Measurements from ENCODE around the gene BLMH. TPM values are rescaled to one million over a fixed set of nuclear protein-coding genes. Genes with fewer than 3 reads are reported as not detected.

Gene BLMH
- total RNA-seq, 1 experiment from 2014 or later: 33.7 TPM

- no peak for TF ChIP-seq CTCF (IDR thresholded peaks at IDR 0.05; ENCODE audit: unreplicated experiment)
- H3K4me3 Mint-ChIP-seq (ENCODE audit: low read depth, unreplicated experiment): no peak overlapping the region
- intact Hi-C loops (cut with micrococcal nuclease; ENCODE audit: unreplicated experiment): no loop called here
- no peak overlapping the region for H3K27ac Mint-ChIP-seq (ENCODE audit: unreplicated experiment)
- no TSS peak for BruUV-seq (replicated peaks)
- CTCF ChIA-PET: interaction anchor here (0.6 kb wide), 1 partner anchor 37 kb away, joined by 5 read pairs; no protein-coding TSS in a partner anchor
- H3K36me3 Mint-ChIP-seq (ENCODE audit: insufficient read depth, unreplicated experiment): peaks cover 8% of the 10 kb centered on the region
- DNase-seq: no peak
- no peaks in the 10 kb centered on the region for H3K4me1 Mint-ChIP-seq (ENCODE audit: low read depth, unreplicated experiment)
- no peaks in the 10 kb centered on the region for H3K9me3 Mint-ChIP-seq (ENCODE audit: low read depth, unreplicated experiment)
- no peaks in the 10 kb centered on the region for H3K27me3 Mint-ChIP-seq (ENCODE audit: unreplicated experiment)
These were observed 45.3 kb downstream of the BLMH start for GRCh38 chr17:30246460-30246859.

DNA sequence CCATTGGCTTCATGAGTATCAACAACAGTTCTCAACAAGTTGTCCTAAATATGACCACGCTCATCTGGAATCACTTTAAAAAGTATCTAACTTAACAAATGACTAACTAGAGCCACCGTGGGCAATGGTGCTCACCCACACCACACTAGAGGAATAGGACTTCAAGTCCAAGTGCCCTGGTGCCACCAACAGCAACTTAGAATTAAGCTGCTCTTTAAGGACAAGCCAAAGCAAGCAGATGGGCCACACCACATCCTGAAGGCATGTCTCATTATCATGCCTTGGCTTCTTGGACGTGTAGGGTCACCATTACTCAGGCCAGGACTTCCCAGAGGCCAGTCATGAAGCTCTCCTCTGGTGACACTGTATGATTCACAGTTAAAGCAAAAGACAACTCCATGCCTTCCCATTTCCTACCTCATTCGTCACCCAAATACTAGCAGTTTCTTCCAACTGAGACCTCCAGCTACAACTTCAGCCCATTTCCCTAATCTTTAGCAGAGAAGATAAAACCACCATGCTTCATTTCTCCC is 46.8 kb downstream of the BLMH start:
- peaks cover 8% of the 10 kb centered on the region for H3K36me3 Mint-ChIP-seq (ENCODE audit: insufficient read depth, unreplicated experiment)
- no peaks in the 10 kb centered on the region for H3K9me3 Mint-ChIP-seq (ENCODE audit: low read depth, unreplicated experiment)
- DNase-seq: no peak
- H3K27ac Mint-ChIP-seq (ENCODE audit: unreplicated experiment): no peak overlapping the region
- TF ChIP-seq CTCF (IDR thresholded peaks at IDR 0.05; ENCODE audit: unreplicated experiment): no peak
- BruUV-seq (replicated peaks): no TSS peak
- no peaks in the 10 kb centered on the region for H3K4me1 Mint-ChIP-seq (ENCODE audit: low read depth, unreplicated experiment)
- no peaks in the 10 kb centered on the region for H3K27me3 Mint-ChIP-seq (ENCODE audit: unreplicated experiment)
- CTCF ChIA-PET: no interaction called here
- no peak overlapping the region for H3K4me3 Mint-ChIP-seq (ENCODE audit: low read depth, unreplicated experiment)
- intact Hi-C loops (cut with micrococcal nuclease; ENCODE audit: unreplicated experiment): no loop called here

DNA sequence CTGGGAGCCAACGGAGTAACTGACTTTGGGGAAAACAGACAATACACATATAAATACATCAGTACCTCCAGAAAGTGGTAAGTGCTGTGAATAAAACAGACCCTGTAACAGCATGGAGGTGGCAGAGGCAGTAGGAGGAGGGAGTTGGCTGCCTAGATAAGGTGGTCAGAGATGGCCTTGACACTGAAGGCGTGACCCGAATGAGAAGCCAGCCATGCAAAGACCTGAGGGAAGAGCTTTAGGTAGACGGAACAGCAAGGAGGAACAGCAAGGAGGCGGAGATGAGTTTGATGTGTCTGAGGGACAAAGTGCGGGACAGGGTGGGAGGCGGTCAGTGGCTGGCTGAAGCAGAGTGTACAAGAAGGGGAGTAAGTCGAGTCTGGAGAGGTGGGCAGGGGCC is 48.2 kb downstream of the BLMH start:
- CTCF ChIA-PET: no interaction called here
- peaks cover 8% of the 10 kb centered on the region for H3K27me3 Mint-ChIP-seq (ENCODE audit: unreplicated experiment)
- BruUV-seq (replicated peaks): no TSS peak
- H3K4me3 Mint-ChIP-seq (ENCODE audit: low read depth, unreplicated experiment): no peak overlapping the region
- H3K9me3 Mint-ChIP-seq (ENCODE audit: low read depth, unreplicated experiment): no peaks in the 10 kb centered on the region
- H3K27ac Mint-ChIP-seq (ENCODE audit: unreplicated experiment): no peak overlapping the region
- H3K4me1 Mint-ChIP-seq (ENCODE audit: low read depth, unreplicated experiment): no peaks in the 10 kb centered on the region
- H3K36me3 Mint-ChIP-seq (ENCODE audit: insufficient read depth, unreplicated experiment): peaks cover 8% of the 10 kb centered on the region
- no peak for TF ChIP-seq CTCF (IDR thresholded peaks at IDR 0.05; ENCODE audit: unreplicated experiment)
- intact Hi-C loops (cut with micrococcal nuclease; ENCODE audit: unreplicated experiment): no loop called here
- DNase-seq: no peak

DNA sequence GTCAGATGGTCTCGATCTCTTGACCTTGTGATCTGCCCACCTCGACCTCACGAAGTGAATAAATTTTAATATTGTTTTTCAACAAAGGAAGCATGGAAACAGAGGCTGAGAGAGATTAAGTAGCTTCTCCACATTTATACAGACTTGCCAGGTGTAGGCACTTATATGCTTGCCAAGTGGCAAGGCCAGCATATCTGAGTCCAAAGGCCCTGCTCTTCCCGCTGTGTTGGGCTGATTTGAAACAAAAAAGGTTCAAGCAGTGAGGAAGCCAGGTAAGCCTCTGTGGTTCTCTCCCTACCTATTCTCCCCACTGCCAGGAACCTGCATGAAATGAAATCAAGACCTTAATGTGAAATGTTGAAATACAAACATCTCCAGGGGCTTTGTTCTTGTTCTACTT is 48.7 kb downstream of the BLMH start:
- intact Hi-C loops (cut with micrococcal nuclease; ENCODE audit: unreplicated experiment): no loop called here
- no peak overlapping the region for H3K27ac Mint-ChIP-seq (ENCODE audit: unreplicated experiment)
- no peaks in the 10 kb centered on the region for H3K4me1 Mint-ChIP-seq (ENCODE audit: low read depth, unreplicated experiment)
- no peak for TF ChIP-seq CTCF (IDR thresholded peaks at IDR 0.05; ENCODE audit: unreplicated experiment)
- BruUV-seq (replicated peaks): no TSS peak
- no peaks in the 10 kb centered on the region for H3K9me3 Mint-ChIP-seq (ENCODE audit: low read depth, unreplicated experiment)
- no peak for DNase-seq
- peaks cover 14% of the 10 kb centered on the region for H3K27me3 Mint-ChIP-seq (ENCODE audit: unreplicated experiment)
- CTCF ChIA-PET: no interaction called here
- H3K4me3 Mint-ChIP-seq (ENCODE audit: low read depth, unreplicated experiment): no peak overlapping the region
- peaks cover 8% of the 10 kb centered on the region for H3K36me3 Mint-ChIP-seq (ENCODE audit: insufficient read depth, unreplicated experiment)
